ENCODE results near the gene TK2. TPM values are rescaled to one million over a fixed set of nuclear protein-coding genes. Genes with fewer than 3 reads are reported as not detected.

The TK2 gene
- total and polyA plus RNA-seq, 7 donors: 4.0 to 14.7 (median 10.0) TPM

Other genes starting within 250 kb of the TK2 start
- 10 to 100 TPM; 21.4 to 48.4 (median 37.0) TPM for gene CDH5, start 183.4 kb downstream of the TK2 start, total RNA-seq
- gene CDH5, start 183.4 kb downstream of the TK2 start, polyA plus RNA-seq: 10 to 100 TPM; 15.1 to 22.2 (median 17.7) TPM
- gene BEAN1, start 122.8 kb downstream of the TK2 start, total RNA-seq: not detected
- gene BEAN1, start 122.8 kb downstream of the TK2 start, polyA plus RNA-seq: under 1 TPM in 2 of 3 donors, not detected in 1; 0.01 to 0.08 TPM
- gene CKLF, start 2.5 kb upstream of the TK2 start, total RNA-seq: 1 to 10 TPM; 4.1 to 8.7 (median 6.4) TPM
- gene CKLF, start 2.5 kb upstream of the TK2 start, polyA plus RNA-seq: 10 to 100 TPM in 2 of 3 donors, 1 to 10 TPM in 1; 5.4 to 21.1 (median 14.8) TPM
- 1 to 10 TPM in 1 of 4 donors, under 1 TPM in 1, not detected in 2; 0.76 to 1.1 TPM for gene CMTM1, start 16.3 kb upstream of the TK2 start, total RNA-seq
- gene CMTM1, start 16.3 kb upstream of the TK2 start, polyA plus RNA-seq: under 1 TPM in 2 of 3 donors, not detected in 1; 0.04 to 0.25 TPM
- gene CMTM2, start 29.3 kb upstream of the TK2 start, total RNA-seq: not detected
- under 1 TPM in 1 of 3 donors, not detected in 2; 0.17 TPM for gene CMTM2, start 29.3 kb upstream of the TK2 start, polyA plus RNA-seq
- 1 to 10 TPM; 3.9 to 7.6 (median 5.2) TPM for gene CMTM3, start 54.6 kb upstream of the TK2 start, total RNA-seq
- gene CMTM3, start 54.6 kb upstream of the TK2 start, polyA plus RNA-seq: 1 to 10 TPM; 2.6 to 5.9 (median 3.5) TPM
- gene CMTM4, start 146.6 kb upstream of the TK2 start, total RNA-seq: 10 to 100 TPM in 1 of 4 donors, 1 to 10 TPM in 3; 7.7 to 10.3 (median 9.1) TPM
- gene CMTM4, start 146.6 kb upstream of the TK2 start, polyA plus RNA-seq: 1 to 10 TPM; 2.3 to 4.1 (median 2.4) TPM
- 10 to 100 TPM; 60.4 to 68.7 (median 64.8) TPM for gene DYNC1LI2, start 201.5 kb upstream of the TK2 start, total RNA-seq
- 10 to 100 TPM; 30.8 to 76.0 (median 38.3) TPM for gene DYNC1LI2, start 201.5 kb upstream of the TK2 start, polyA plus RNA-seq